Activated CD4-positive, CD25-positive, alpha-beta regulatory T cell (primary cell): ENCODE measurements around the gene RPGRIP1L.
"Not testable (repeated sequence)": the region's sequence is repeated elsewhere in the genome, so short reads cannot be mapped to it uniquely, and the experiment has no call there.

Source experiments
- DNase-seq, 4 experiments: peaks; one replicate each; lab custom pipeline; 2025; lab: John Stamatoyannopoulos, UW

The RPGRIP1L gene

DNA sequence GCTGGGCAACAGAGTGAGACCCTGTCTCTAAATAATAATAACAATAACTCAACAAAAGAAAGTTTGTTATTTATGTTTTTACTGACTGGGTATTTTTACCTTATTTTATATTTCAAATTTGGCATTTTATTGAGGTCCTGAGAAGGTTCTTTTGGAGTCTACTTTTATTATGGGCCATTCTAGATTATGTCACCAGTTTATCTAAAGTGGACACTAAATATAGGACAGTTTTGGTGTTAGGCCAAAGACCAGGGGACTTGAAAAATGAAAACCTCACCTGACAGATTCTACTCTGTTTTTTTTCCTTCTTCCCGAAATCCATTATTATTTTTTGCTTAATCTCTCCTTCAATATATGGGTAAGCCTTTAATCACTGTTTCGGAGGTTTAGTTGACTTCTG is 8.4 kb upstream of the RPGRIP1L start:
- no peak for DNase-seq

GRCh38 chr16:53711390-53711789 is 7.7 kb upstream of the RPGRIP1L start:
- no peak for DNase-seq

GRCh38 chr16:53708490-53708889 is 4.8 kb upstream of the RPGRIP1L start:
- no peak for DNase-seq

GRCh38 chr16:53707671-53708070 is 4.0 kb upstream of the RPGRIP1L start:
- no peak for DNase-seq

GRCh38 chr16:53704445-53704813 is 770 bp upstream of the RPGRIP1L start:
- no peak for DNase-seq

DNA sequence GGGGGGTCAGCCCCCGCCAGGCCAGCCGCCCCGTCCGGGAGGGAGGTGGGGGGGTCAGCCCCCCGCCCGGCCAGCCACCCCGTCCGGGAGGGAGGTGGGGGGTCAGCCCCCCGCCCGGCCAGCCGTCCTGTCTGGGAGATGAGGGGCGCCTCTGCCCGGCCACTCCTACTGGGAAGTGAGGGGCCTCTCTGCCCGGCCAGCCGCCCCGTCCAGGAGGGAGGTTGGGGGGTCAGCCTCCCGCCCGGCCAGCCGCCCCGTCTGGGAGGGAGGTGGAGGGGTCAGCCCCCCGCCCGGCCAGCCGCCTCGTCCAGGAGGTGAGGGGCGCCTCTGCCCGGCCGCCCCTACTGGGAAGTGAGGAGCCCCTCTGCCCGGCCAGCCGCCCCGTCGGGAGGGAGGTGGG is 5.4 kb downstream of the RPGRIP1L start:
- DNase-seq, result not testable (repeated sequence)

GRCh38 chr16:53695070-53695469 is 8.6 kb downstream of the RPGRIP1L start:
- no peak for DNase-seq

DNA sequence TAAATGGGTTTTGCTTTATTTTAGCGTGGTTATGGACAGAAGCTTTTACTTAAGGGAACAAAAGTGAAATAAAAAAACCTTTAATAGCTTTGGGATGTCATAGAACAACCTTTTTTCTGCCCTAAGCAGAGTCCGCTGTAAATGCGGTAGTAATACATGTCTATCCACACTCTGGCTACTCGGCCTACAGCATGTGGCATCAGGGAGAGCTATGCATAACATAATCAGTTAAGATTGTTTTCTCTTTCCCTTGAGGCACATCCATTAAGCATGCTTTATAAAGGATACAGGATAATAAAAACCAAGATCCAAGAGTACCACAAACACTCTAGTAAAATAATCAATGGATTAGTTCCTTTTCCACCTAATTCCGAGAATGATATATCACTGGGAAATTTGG is 10.3 kb downstream of the RPGRIP1L start:
- DNase-seq, result no peak

DNA sequence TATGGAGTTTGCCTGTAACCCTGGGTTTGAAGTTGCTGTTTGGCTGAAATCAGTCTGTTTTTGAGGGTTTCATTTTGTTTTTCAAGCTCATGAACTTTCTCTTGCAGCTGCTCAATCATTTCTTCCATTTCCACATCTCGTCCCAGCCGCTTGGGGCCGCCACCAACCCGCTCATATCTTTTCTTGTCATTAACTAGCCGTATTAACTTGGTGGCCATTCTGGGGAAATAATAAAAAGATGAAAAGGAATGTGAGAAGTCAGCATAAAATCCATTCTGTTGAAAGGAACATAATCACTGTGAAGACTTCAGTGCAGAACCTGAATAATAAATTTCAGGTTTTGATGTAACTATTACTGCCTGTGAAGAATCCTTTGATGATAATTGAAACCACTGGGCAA is 11.5 kb downstream of the RPGRIP1L start:
- DNase-seq, result no peak

DNA sequence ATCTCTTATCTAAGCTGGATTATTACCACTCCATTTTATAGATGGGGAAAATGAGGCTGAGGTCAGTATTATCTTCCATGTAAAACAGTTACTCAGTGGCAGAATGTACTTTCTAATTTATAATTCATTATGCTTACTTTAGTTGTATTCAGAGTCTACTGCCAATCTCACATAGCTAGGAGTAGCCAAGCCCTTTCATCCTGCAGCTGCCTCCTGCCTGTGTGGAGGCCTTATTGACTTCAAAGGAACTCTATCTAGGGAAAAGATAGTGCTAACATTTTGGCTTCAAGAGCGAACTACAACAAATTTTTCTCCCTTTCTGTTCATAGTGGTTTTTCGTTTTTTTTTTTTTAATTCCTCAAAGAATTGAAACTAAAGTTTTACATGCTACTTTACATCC is 12.9 kb downstream of the RPGRIP1L start:
- no peak for DNase-seq

DNA sequence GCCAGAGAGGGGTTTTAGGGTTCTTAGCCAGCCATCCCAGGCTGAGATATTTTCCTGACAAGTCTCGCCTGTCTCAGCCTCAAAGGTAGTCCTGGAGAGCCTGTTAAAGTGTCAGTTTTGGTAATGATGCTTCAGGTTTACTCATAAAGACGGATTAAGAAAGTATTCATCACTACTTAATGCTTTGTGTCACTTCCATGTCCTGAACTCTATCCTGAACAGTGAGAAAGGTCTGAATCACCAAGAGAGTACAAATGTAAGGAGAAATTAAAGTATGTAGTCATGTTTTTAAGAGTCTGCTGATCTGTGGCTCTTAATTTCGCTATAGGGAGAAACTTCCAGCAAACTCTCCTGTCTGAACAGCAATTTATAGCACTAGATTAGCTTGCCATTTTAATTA is 14.0 kb downstream of the RPGRIP1L start:
- DNase-seq, result no peak

- DNase-seq, result no peak
Measured at GRCh38 chr16:53686710-53687109, 16.9 kb downstream of the RPGRIP1L start.

- not testable (repeated sequence) for DNase-seq
Measured at GRCh38 chr16:53685334-53685733, 18.3 kb downstream of the RPGRIP1L start.

DNA sequence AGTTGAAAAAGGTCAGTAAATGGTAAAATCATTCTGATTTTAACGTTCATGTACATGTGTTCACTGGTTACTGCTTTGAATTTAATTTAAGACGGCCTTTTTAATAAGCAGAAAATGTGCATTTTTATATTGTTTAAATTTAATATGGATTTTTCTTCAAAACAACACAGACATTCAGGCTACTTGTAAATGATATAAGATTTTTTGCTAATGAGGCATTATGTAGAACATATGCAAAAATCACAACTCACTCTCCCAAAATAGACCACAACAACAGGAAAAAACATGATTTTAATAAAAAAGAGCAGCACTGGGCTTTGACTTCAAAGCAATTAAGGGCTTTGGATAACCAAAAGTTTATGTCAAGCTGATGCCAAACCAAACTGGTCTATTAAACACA is 22.3 kb downstream of the RPGRIP1L start:
- no peak for DNase-seq

GRCh38 chr16:53680756-53681155 is 22.9 kb downstream of the RPGRIP1L start:
- no peak for DNase-seq

DNA sequence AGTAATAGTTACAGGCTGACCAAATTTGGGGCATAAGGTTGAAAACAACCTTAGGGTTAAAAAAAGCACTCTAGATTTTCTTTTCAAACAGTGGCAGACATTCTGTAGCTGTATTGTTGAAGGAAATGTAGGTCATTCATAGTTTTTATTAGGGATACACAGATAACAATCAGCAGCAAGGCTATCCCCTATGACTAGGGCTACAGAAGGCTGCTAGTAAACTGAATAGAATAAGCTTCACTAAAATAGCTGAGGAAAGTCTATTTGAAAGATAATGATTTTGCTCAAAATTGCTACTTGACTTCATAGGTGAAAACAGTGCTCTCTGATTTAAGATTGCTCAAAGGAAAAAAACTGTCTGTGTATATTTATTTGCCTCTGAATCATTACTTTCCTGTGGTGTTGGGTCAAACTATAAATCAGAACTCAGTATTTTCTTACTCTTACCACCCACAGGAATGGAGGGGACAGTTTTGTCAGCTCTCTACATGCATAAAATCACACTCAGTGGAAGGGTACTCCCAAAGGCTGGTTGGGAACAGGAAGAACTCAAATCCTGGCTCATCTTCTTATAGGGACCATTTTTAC is 24.8 kb downstream of the RPGRIP1L start:
- DNase-seq, result no peak

GRCh38 chr16:53678155-53678554 is 25.5 kb downstream of the RPGRIP1L start:
- DNase-seq, result no peak

GRCh38 chr16:53673189-53673588 is 30.5 kb downstream of the RPGRIP1L start:
- DNase-seq, result no peak

- DNase-seq, result no peak
Measured at GRCh38 chr16:53672461-53672860, 31.2 kb downstream of the RPGRIP1L start.

- no peak for DNase-seq
Measured at GRCh38 chr16:53668869-53669268, 34.8 kb downstream of the RPGRIP1L start.

DNA sequence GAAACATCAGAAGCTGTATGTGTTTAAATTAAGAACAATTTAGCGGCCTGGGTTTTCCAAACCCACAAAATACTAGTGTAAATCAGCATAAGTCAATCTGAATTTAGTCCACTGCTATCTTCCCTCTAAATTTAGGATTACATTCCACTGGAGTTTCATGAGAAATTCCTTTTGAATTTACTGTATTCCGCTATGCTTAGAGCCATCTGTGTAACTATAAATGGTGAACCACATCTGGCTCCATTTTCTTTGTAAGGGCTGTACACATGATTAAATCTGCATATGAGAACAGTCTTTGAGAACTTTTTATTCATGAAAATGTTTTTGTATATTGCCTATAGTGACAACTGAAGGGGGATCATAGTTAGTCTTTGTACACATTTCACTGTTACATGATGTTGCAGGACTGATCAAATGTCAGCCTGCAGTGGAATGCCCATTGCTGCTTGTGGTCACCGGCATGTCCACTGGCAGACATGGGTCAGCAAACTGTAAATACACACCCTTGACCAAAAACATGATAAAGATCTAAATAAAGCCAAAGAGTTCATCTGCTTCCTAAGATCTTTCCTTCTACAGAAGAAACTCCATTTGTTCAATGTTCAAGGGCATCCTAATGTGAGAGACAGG is 36.8 kb downstream of the RPGRIP1L start:
- no peak for DNase-seq

DNA sequence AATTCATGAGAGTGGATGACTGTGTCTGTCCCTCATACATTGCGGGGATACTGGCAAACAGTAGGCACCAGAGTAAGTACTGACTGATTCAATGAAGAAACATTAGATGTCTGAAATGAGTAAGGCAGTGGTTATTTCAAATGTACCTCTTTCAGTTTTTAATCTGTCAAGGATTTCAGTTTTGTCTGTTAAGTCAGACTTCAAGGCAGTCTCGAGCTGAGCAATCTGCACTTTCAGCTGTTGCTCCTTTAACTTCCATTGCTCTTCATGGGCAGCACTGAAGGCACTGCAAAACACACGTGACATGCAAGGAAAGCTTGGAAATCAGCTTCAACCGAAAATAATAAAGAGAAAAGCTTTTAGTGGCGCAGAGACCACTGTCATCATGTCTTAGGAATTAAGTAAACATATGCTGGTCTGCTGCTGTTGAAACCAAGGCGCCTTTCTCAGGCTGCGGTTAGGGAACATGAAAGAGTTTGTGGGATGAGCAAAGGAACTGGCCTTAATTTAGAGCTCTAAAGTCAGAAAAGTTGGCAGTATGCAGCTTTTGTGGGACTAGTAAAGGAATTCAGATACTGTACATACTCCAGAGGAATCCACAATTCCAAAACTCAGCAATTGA is 38.8 kb downstream of the RPGRIP1L start:
- no peak for DNase-seq

- no peak for DNase-seq
Measured at GRCh38 chr16:53662072-53662471, 41.6 kb downstream of the RPGRIP1L start.

DNA sequence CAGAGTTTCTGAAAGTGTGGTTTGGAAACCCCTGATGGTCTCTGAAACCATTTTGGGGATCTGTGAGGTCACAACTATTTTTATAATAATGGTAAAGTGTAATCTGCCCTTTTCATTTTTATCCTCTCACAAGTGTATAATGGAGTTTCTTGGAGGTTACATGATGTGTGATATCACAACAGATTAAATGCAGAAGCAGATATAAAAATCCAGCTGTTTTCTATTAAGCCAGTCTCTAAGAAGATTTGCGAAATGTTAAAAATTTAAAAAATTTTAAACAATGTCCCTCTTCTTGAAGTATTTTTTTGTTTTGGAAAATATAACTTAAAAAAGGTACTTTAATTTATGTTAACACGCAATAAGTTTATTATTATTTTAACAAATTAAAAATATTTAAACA is 48.7 kb downstream of the RPGRIP1L start:
- no peak for DNase-seq
